ENCODE measurements around the gene RTN4RL1. TPM values are rescaled to one million over a fixed set of nuclear protein-coding genes. Genes with fewer than 3 reads are reported as not detected.

Gene RTN4RL1
- total and polyA plus RNA-seq, 2 of the 13 experiments (the other 11 are each of a cell fraction or from before 2014, with no cell fraction given): 0.01 TPM; not detected in 1

DNA sequence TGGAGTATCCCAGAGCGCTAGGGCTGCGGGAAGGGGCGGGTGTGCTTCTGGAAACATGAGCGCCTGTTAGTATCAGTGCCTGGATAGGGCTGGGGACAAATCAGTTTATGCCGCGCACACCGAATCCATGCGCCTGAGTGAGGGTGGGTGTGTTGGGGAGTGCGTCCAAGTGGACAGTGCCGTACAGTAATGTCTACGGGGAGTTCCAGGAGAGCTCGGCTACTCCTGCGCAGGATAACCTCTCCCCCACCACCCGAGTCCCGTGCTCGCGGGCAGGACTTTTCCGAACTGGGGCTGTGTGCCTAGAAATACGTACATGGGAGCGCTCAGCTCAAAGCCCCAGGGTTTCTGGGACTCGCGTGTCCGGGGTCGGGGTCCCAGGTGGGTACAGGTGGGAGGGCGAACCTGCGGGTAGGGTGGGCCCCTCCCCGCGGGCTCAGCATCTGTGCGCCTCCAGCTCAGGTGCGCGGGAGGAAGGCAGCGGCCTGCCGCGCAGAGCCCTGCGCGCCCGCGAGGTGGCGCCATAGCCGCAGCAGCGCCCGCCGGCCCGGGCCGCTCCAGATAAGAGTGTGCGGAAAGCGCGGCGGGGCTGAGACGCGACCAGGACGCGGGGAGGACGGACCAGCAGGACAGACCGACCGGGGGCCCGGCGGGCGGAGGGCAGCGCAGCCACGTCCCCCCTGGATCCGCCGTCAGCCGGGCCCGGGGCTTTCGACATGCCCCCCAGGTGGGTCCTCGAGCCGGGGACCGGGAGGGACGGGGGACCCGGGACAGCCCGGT lies 29.6 kb upstream of the RTN4RL1 start, which contains the start of gene HIC1 (continued):
- TF ChIP-seq, protein P1, sequence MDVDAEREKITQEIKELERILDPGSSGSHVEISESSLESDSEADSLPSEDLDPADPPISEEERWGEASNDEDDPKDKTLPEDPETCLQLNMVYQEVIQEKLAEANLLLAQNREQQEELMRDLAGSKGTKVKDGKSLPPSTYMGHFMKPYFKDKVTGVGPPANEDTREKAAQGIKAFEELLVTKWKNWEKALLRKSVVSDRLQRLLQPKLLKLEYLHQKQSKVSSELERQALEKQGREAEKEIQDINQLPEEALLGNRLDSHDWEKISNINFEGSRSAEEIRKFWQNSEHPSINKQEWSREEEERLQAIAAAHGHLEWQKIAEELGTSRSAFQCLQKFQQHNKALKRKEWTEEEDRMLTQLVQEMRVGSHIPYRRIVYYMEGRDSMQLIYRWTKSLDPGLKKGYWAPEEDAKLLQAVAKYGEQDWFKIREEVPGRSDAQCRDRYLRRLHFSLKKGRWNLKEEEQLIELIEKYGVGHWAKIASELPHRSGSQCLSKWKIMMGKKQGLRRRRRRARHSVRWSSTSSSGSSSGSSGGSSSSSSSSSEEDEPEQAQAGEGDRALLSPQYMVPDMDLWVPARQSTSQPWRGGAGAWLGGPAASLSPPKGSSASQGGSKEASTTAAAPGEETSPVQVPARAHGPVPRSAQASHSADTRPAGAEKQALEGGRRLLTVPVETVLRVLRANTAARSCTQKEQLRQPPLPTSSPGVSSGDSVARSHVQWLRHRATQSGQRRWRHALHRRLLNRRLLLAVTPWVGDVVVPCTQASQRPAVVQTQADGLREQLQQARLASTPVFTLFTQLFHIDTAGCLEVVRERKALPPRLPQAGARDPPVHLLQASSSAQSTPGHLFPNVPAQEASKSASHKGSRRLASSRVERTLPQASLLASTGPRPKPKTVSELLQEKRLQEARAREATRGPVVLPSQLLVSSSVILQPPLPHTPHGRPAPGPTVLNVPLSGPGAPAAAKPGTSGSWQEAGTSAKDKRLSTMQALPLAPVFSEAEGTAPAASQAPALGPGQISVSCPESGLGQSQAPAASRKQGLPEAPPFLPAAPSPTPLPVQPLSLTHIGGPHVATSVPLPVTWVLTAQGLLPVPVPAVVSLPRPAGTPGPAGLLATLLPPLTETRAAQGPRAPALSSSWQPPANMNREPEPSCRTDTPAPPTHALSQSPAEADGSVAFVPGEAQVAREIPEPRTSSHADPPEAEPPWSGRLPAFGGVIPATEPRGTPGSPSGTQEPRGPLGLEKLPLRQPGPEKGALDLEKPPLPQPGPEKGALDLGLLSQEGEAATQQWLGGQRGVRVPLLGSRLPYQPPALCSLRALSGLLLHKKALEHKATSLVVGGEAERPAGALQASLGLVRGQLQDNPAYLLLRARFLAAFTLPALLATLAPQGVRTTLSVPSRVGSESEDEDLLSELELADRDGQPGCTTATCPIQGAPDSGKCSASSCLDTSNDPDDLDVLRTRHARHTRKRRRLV (CRISPR knock-in tag; IDR thresholded peaks at IDR 0.05): no peak
- peak; percentile 61; the same call in 1 of the 2 replicates for TF ChIP-seq REPIN1 (CRISPR knock-in tag; IDR thresholded peaks at IDR 0.05; ENCODE audit: borderline replicate concordance, low read depth)
- TF ChIP-seq ZMYM4 (CRISPR knock-in tag; IDR thresholded peaks at IDR 0.05): peak; percentile 39; the same call in 1 of the 2 replicates
- TF ChIP-seq NRL (CRISPR knock-in tag; IDR thresholded peaks at IDR 0.05; ENCODE audit: borderline replicate concordance): no peak
- no peak for TF ChIP-seq CENPX (CRISPR knock-in tag; IDR thresholded peaks at IDR 0.05)
- TF ChIP-seq STAT6 (CRISPR knock-in tag; IDR thresholded peaks at IDR 0.05; ENCODE audit: borderline replicate concordance): no peak
- TF ChIP-seq HIVEP1 (CRISPR knock-in tag; IDR thresholded peaks at IDR 0.05): no peak
- no peak for TF ChIP-seq ZBTB3 (CRISPR knock-in tag; IDR thresholded peaks at IDR 0.05; ENCODE audit: borderline replicate concordance, low read depth)
- no peak for TF ChIP-seq ZNF816 (CRISPR knock-in tag; IDR thresholded peaks at IDR 0.05; ENCODE audit: borderline replicate concordance)
- no peak for TF ChIP-seq RORA (CRISPR knock-in tag; IDR thresholded peaks at IDR 0.05)
- TF ChIP-seq NFIB (CRISPR knock-in tag; IDR thresholded peaks at IDR 0.05; ENCODE audit: borderline replicate concordance): no peak
- TF ChIP-seq ZNF644 (CRISPR knock-in tag; IDR thresholded peaks at IDR 0.05; ENCODE audit: low read depth): no peak
- TF ChIP-seq ZBTB1 (CRISPR knock-in tag; IDR thresholded peaks at IDR 0.05; ENCODE audit: borderline replicate concordance): no peak
- no peak for TF ChIP-seq GLMP (CRISPR knock-in tag; IDR thresholded peaks at IDR 0.05; ENCODE audit: borderline replicate concordance)
- TF ChIP-seq, protein P2, sequence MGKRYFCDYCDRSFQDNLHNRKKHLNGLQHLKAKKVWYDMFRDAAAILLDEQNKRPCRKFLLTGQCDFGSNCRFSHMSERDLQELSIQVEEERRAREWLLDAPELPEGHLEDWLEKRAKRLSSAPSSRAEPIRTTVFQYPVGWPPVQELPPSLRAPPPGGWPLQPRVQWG (CRISPR knock-in tag; IDR thresholded peaks at IDR 0.05; ENCODE audit: borderline replicate concordance, low read depth): no peak
- TF ChIP-seq ZNF766 (CRISPR knock-in tag; IDR thresholded peaks at IDR 0.05; ENCODE audit: borderline replicate concordance): no peak
- no peak for TF ChIP-seq PAX8 (CRISPR knock-in tag; IDR thresholded peaks at IDR 0.05; ENCODE audit: borderline replicate concordance)

Data from HepG2 (cell line).